NCI-H510A (cell line): Measurements from ENCODE around the gene RBM10.

Experiments used
- DNase-seq: peaks from one replicate; lab custom pipeline; 2025; lab: John Stamatoyannopoulos, UW

Gene RBM10

GRCh38 chrX:47198687-47199080 is 53.7 kb downstream of the RBM10 start:
- no peak for DNase-seq

- no peak for DNase-seq
Observed at GRCh38 chrX:47199286-47199685, 54.3 kb downstream of the RBM10 start.

GRCh38 chrX:47200385-47201150 is 55.5 kb downstream of the RBM10 start:
- DNase-seq: no peak

GRCh38 chrX:47201345-47201944 is 56.4 kb downstream of the RBM10 start:
- no peak for DNase-seq

- no peak for DNase-seq
Observed at GRCh38 chrX:47202316-47202715, 57.3 kb downstream of the RBM10 start.

- DNase-seq: no peak
Observed at GRCh38 chrX:47202877-47203276, 57.9 kb downstream of the RBM10 start.

GRCh38 chrX:47204970-47205369 is 59.9 kb downstream of the RBM10 start:
- DNase-seq: no peak

GRCh38 chrX:47206316-47206715 is 61.3 kb downstream of the RBM10 start:
- DNase-seq: no peak

GRCh38 chrX:47208108-47208507 is 63.1 kb downstream of the RBM10 start:
- no peak for DNase-seq

GRCh38 chrX:47209508-47210238 is 64.7 kb downstream of the RBM10 start:
- no peak for DNase-seq

GRCh38 chrX:47210661-47211425 is 65.8 kb downstream of the RBM10 start:
- no peak for DNase-seq

- no peak for DNase-seq
Observed at GRCh38 chrX:47212381-47213293, 67.6 kb downstream of the RBM10 start.

- DNase-seq: no peak
Observed at GRCh38 chrX:47214435-47215077, 69.5 kb downstream of the RBM10 start.

GRCh38 chrX:47215291-47215900 is 70.4 kb downstream of the RBM10 start:
- DNase-seq: no peak

- no peak for DNase-seq
Observed at GRCh38 chrX:47216393-47216925, 71.4 kb downstream of the RBM10 start.

GRCh38 chrX:47217121-47217851 is 72.3 kb downstream of the RBM10 start:
- no peak for DNase-seq

- DNase-seq: peak; percentile 95
Observed at GRCh38 chrX:47217852-47218279, 72.8 kb downstream of the RBM10 start.

- peak; percentile 26 for DNase-seq
Observed at GRCh38 chrX:47218280-47218919, 73.4 kb downstream of the RBM10 start, which contains the start of gene CDK16. CDK16 (plus strand) TSS chrX:47218681; CDS start chrX:47223558, 4,877 bp downstream.
